ENCODE results near the gene SHISAL1.

DNA sequence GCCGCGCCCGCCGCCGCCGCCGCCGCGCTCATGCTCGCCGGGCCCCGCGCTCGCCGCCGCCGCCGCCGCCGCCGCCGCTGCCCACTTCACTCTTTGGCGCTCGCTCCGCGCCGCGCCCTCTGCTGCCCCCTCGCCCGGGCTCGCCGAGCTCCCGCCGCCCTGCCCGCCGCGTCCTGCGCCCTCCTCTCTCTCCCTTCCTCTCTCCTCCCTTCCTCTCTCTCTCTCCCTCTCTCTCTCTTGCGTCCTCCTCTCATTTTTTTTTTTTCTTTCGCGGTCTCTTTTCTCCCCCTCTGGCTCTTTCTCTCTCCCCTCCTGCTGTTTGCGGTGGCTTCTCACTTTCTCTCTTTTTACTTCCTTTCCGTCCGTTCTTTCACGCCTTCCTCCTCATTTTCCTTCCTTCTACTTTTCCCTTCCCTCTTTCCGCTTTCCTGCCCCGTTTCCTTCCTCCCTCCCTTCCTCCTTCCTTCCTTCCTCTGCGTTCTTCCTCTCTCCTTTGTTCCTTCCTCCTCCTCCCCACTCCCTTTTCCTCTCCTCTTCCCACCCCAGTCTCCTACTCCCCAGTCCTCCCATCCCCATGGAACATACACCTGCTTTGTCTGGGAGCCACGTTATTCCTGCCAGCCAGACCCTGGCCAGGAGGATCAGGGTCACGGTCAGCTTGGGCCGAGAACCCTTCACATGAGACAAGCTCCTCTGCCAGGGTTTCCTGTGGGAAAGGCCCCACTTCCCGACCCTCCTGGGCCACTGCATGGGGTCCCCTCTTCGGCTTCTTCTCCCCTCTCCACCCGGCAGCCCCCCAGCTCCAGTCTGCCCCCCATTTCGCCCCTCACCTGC is 19.3 kb upstream of the SHISAL1 start:
- TF ChIP-seq, protein P1, sequence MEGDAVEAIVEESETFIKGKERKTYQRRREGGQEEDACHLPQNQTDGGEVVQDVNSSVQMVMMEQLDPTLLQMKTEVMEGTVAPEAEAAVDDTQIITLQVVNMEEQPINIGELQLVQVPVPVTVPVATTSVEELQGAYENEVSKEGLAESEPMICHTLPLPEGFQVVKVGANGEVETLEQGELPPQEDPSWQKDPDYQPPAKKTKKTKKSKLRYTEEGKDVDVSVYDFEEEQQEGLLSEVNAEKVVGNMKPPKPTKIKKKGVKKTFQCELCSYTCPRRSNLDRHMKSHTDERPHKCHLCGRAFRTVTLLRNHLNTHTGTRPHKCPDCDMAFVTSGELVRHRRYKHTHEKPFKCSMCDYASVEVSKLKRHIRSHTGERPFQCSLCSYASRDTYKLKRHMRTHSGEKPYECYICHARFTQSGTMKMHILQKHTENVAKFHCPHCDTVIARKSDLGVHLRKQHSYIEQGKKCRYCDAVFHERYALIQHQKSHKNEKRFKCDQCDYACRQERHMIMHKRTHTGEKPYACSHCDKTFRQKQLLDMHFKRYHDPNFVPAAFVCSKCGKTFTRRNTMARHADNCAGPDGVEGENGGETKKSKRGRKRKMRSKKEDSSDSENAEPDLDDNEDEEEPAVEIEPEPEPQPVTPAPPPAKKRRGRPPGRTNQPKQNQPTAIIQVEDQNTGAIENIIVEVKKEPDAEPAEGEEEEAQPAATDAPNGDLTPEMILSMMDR (optimal IDR thresholded peaks at IDR 0.05 in 1 of 3, IDR thresholded peaks at IDR 0.05 in 1 of 3, conservative IDR thresholded peaks at IDR 0.05 in 1 of 3; ENCODE audit: extremely low read depth in 1 of 3, insufficient read depth in 2 of 3, low read length in 3 of 3): no peak
- TF ChIP-seq EZH2 (IDR thresholded peaks at IDR 0.05; ENCODE audit: low read length): peak; percentile 97
